Testis (tissue), 2 donors: Measurements from ENCODE around the gene C11orf68.

ENCODE experiments used
- POLR2A ChIP-seq: fragments of 450-650 bp; IDR thresholded peaks from one replicate; pipeline ENCODE4 v1.6.1; 2017; ENCODE audit warnings: antibody characterized with exemption, mild to moderate bottlenecking, moderate library complexity
- TF ChIP-seq, protein P1 (sequence below), 3 experiments: fragments of 450-650 bp in 2 of 3; fragments of 200-600 bp in 1 of 3; sonication (generic) in 1 of 3; IDR thresholded peaks; one replicate each; pipeline ENCODE4 v1.5.1; 2016 to 2019; ENCODE audit warnings: antibody characterized with exemption in 3 of 3, mild to moderate bottlenecking in 2 of 3, moderate library complexity in 1 of 3

DNA sequence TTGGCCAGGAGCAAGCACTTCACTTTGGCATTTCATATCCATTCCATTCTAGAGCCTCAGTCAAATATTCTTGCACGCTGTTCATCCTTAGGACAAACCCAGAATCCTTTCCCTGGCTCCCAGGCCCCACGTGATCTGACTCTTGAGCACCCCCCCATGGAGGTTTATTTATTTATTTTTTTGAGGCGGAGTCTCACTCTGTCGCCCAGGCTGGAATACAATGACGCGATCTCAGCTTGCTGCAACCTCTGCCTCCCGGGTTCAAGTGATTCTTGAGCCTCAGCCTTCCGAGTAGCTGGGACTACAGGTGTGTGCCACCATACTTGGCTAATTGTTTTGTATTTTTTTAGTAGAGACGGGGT, 13.7 kb upstream of the C11orf68 start:
- TF ChIP-seq, protein P1, sequence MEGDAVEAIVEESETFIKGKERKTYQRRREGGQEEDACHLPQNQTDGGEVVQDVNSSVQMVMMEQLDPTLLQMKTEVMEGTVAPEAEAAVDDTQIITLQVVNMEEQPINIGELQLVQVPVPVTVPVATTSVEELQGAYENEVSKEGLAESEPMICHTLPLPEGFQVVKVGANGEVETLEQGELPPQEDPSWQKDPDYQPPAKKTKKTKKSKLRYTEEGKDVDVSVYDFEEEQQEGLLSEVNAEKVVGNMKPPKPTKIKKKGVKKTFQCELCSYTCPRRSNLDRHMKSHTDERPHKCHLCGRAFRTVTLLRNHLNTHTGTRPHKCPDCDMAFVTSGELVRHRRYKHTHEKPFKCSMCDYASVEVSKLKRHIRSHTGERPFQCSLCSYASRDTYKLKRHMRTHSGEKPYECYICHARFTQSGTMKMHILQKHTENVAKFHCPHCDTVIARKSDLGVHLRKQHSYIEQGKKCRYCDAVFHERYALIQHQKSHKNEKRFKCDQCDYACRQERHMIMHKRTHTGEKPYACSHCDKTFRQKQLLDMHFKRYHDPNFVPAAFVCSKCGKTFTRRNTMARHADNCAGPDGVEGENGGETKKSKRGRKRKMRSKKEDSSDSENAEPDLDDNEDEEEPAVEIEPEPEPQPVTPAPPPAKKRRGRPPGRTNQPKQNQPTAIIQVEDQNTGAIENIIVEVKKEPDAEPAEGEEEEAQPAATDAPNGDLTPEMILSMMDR (IDR thresholded peaks at IDR 0.05), result no peak
- no peak for TF ChIP-seq POLR2A
